Glutamatergic neuron (in vitro differentiated cells): ENCODE measurements around the gene RTEL1. TPM values are rescaled to one million over a fixed set of nuclear protein-coding genes. Genes with fewer than 3 reads are reported as not detected.

ENCODE experiments used
- DNase-seq: peaks from one replicate; pipeline ENCODE4 v3.0.0; 2022
- H3K27ac Mint-ChIP-seq: one replicate; pipeline ENCODE4 v1.8.0; 2020; ENCODE audit warnings: mild to moderate bottlenecking, mixed read lengths, inconsistent platforms; ENCODE audit not compliant: unreplicated experiment
- H3K27me3 Mint-ChIP-seq: one replicate; pipeline ENCODE4 v1.8.0; 2020; ENCODE audit warnings: mild to moderate bottlenecking, moderate library complexity, mixed read lengths, inconsistent platforms; ENCODE audit not compliant: unreplicated experiment
- H3K36me3 Mint-ChIP-seq: one replicate; pipeline ENCODE4 v1.8.0; 2020; ENCODE audit warnings: mild to moderate bottlenecking, mixed read lengths, inconsistent platforms; ENCODE audit not compliant: unreplicated experiment
- H3K4me1 Mint-ChIP-seq: one replicate; pipeline ENCODE4 v1.8.0; 2020; ENCODE audit warnings: mild to moderate bottlenecking, low read depth, mixed read lengths, inconsistent platforms; ENCODE audit not compliant: unreplicated experiment
- H3K4me3 Mint-ChIP-seq: one replicate; pipeline ENCODE4 v1.8.0; 2020; ENCODE audit warnings: mild to moderate bottlenecking, mixed read lengths, inconsistent platforms; ENCODE audit not compliant: unreplicated experiment
- H3K9me3 Mint-ChIP-seq: one replicate; pipeline ENCODE4 v1.8.0; 2020; ENCODE audit warnings: mild to moderate bottlenecking, moderate library complexity, mixed read lengths, inconsistent platforms; ENCODE audit not compliant: unreplicated experiment
- CTCF ChIP-seq: fragments of 200-600 bp; sonication (generic); IDR thresholded peaks from one replicate; pipeline ENCODE4 v1.5.0; 2021; ENCODE audit not compliant: partially characterized antibody, unreplicated experiment
- total RNA-seq: library from RNA; stranded (reverse); fragmentation: NEBNext Ultra II Directional; extraction: Animal tissue kit (Norgen Biotek cat#: 25700); gene quantifications from one replicate; pipeline ENCODE4 v1.2.1, GENCODE V29; 2021; ENCODE audit not compliant: unreplicated experiment

Gene RTEL1
- total RNA-seq, 1 donor from 2014 or later, result 36.3 TPM

GRCh38 chr20:63737695-63737944 lies 79.5 kb downstream of the RTEL1 start:
- Mint-ChIP-seq H3K27me3 (peaks cover 11% of the 10 kb centered on the region), H3K9me3 (peaks cover 8% of the 10 kb centered on the region), H3K4me3 (no peak overlapping the region), H3K4me1 (peaks cover 5% of the 10 kb centered on the region), H3K27ac (no peak overlapping the region), H3K36me3 (no peaks in the 10 kb centered on the region)
- no peak for DNase-seq
- TF ChIP-seq CTCF, result no peak

GRCh38 chr20:63737945-63738686 lies 80.0 kb downstream of the RTEL1 start:
- H3K4me3 Mint-ChIP-seq, result no peak overlapping the region

GRCh38 chr20:63738687-63739129 lies 80.6 kb downstream of the RTEL1 start:
- H3K36me3 Mint-ChIP-seq, result no peaks in the 10 kb centered on the region
- peaks cover 9% of the 10 kb centered on the region for H3K9me3 Mint-ChIP-seq
- no peak overlapping the region for H3K4me3 Mint-ChIP-seq
- H3K27me3 Mint-ChIP-seq, result peaks cover 12% of the 10 kb centered on the region
- TF ChIP-seq CTCF, result no peak
- peak; percentile 80 for DNase-seq
- H3K27ac Mint-ChIP-seq, result no peak overlapping the region
- H3K4me1 Mint-ChIP-seq, result peaks cover 5% of the 10 kb centered on the region

More at GRCh38 chr20:63737945-63738686, 80.0 kb downstream of the RTEL1 start:
- peak; percentile 46 for DNase-seq
- Mint-ChIP-seq H3K9me3 (peaks cover 8% of the 10 kb centered on the region), H3K36me3 (no peaks in the 10 kb centered on the region), H3K27ac (no peak overlapping the region), H3K27me3 (peaks cover 11% of the 10 kb centered on the region), H3K4me1 (peaks cover 5% of the 10 kb centered on the region)
- TF ChIP-seq CTCF, result no peak

DNA sequence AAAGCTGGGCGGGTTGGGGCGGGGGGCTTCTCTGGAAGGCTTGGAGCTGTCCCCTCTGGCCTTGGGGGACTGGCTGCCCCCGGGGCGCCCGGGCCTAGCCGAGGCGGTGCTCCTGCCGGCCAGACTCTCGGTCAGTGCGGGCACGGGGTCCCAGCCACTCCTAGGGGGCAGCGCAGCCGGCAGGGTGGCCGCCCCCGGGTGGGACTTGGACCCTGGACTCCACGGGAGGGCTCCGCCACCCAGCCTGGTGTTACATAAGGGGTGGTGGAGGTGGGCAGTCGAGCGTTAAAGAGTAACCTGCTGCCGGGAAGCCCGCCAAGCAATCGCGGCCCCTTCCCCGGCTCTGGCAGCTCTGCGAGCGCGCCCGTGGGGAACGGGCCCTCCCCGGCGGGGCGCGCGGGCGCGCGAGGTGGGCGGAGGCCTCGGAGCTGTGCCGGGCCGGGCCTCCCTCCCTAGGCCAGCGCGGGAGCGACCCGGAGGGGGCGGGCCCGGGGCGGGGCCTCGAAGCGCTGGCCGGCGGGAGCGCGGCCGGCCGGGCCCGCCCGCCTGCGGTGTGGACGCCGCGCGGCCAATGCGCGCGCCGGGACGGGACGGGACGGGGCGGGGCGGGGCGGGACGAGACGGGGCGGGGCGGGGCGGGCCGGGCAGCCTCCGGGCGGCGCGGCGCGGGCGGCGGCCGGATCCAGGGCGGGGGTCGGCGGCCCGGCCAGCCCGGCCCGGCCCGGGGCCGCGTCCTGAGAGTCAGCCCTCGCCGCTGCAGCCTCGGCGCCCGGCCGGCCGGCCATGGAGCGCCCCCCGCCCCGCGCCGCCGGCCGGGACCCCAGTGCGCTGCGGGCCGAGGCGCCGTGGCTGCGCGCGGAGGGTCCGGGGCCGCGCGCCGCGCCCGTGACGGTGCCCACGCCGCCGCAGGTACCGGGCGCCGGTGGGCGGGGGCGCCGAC lies 81.3 kb downstream of the RTEL1 start, which contains the start of gene SLC2A4RG:
Gene SLC2A4RG (plus strand): TSS at position 647 of the 940 bp plus-strand sequence. CDS start 137 bp downstream, at position 784.
- no peak within 1 kb of the TSS for H3K27ac Mint-ChIP-seq
- DNase-seq, result peak; percentile 76
- peaks cover 7% of the 10 kb centered on the region for H3K4me1 Mint-ChIP-seq
- peaks cover 5% of the 10 kb centered on the region for H3K9me3 Mint-ChIP-seq
- no peaks in the 10 kb centered on the region for H3K36me3 Mint-ChIP-seq
- H3K4me3 Mint-ChIP-seq, result no peak within 1 kb of the TSS
- TF ChIP-seq CTCF, result no peak
- H3K27me3 Mint-ChIP-seq, result peaks cover 9% of the 10 kb centered on the region
